ENCODE measurements around the gene CNDP1. TPM values are rescaled to one million over a fixed set of nuclear protein-coding genes. Genes with fewer than 3 reads are reported as not detected.

Gene CNDP1
- total and polyA plus RNA-seq, 2 experiments from 2014 or later: not detected

- DNase-seq (ENCODE audit: low read depth in 1 of 2, low spot score in 1 of 2): no peak
- H3K27ac ChIP-seq: no peak overlapping the region
- no peaks in the 10 kb centered on the region for H3K27me3 ChIP-seq
- TF ChIP-seq, protein P1, sequence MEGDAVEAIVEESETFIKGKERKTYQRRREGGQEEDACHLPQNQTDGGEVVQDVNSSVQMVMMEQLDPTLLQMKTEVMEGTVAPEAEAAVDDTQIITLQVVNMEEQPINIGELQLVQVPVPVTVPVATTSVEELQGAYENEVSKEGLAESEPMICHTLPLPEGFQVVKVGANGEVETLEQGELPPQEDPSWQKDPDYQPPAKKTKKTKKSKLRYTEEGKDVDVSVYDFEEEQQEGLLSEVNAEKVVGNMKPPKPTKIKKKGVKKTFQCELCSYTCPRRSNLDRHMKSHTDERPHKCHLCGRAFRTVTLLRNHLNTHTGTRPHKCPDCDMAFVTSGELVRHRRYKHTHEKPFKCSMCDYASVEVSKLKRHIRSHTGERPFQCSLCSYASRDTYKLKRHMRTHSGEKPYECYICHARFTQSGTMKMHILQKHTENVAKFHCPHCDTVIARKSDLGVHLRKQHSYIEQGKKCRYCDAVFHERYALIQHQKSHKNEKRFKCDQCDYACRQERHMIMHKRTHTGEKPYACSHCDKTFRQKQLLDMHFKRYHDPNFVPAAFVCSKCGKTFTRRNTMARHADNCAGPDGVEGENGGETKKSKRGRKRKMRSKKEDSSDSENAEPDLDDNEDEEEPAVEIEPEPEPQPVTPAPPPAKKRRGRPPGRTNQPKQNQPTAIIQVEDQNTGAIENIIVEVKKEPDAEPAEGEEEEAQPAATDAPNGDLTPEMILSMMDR (IDR thresholded peaks at IDR 0.05; ENCODE audit: low read depth, low read length): no peak
- no peaks in the 10 kb centered on the region for H3K9me3 ChIP-seq (ENCODE audit: low read depth)
- peaks cover 13% of the 10 kb centered on the region for H3K4me1 ChIP-seq (ENCODE audit: low read depth)
- H3K36me3 ChIP-seq: peaks cover 15% of the 10 kb centered on the region
- H3K4me3 ChIP-seq: no peak overlapping the region
These were observed 22.5 kb upstream of the CNDP1 start for GRCh38 chr18:74511823-74512222.

DNA sequence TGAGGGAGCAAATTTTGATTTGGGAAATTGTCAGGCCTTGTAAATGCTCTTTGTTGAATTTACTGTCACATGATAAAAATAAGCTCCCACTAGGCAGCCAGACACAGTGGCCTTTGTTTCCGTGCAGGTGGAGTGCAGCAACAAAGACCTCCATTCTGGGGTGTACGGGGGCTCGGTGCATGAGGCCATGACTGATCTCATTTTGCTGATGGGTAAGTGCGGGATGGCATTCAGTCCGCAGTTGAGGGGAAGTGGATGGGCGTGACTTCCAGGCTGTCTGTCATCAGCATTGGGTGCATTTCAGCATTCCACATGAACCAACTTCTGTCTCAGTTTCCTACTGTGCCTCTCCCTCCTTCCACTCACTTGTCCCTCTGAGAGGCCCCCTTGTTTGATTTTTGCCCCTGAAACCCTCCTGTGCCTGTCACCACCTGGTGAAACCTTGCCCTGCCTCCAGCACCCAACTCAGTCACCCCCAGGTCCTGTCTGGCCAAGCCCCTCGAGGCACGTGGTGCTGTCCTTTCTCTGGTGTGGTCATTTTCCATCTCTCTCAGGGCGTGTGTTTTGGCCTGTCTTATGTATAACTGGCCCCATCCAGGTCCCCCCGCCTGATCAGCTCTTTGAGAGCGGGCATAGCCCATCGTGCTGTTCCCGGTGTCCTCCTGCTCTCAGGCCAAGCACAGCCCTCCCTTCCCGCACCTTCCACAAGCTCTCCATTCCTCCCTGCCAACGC lies 21.8 kb upstream of the CNDP1 start:
- H3K9me3 ChIP-seq (ENCODE audit: low read depth): no peaks in the 10 kb centered on the region
- no peak for DNase-seq (ENCODE audit: low read depth in 1 of 2, low spot score in 1 of 2)
- no peak overlapping the region for H3K4me3 ChIP-seq
- no peak overlapping the region for H3K27ac ChIP-seq
- no peaks in the 10 kb centered on the region for H3K27me3 ChIP-seq
- peaks cover 15% of the 10 kb centered on the region for H3K36me3 ChIP-seq
- peaks cover 13% of the 10 kb centered on the region for H3K4me1 ChIP-seq (ENCODE audit: low read depth)
- TF ChIP-seq, protein P1 (IDR thresholded peaks at IDR 0.05; ENCODE audit: low read depth, low read length): no peak

GRCh38 chr18:74513149-74513882 lies 21.0 kb upstream of the CNDP1 start:
- H3K27me3 ChIP-seq: no peaks in the 10 kb centered on the region
- H3K36me3 ChIP-seq: peaks cover 15% of the 10 kb centered on the region
- H3K9me3 ChIP-seq (ENCODE audit: low read depth): no peaks in the 10 kb centered on the region
- no peak overlapping the region for H3K4me3 ChIP-seq
- H3K4me1 ChIP-seq (ENCODE audit: low read depth): peaks cover 9% of the 10 kb centered on the region
- TF ChIP-seq, protein P1 (IDR thresholded peaks at IDR 0.05; ENCODE audit: low read depth, low read length): no peak
- no peak overlapping the region for H3K27ac ChIP-seq
- DNase-seq (ENCODE audit: low read depth in 1 of 2, low spot score in 1 of 2): no peak

- Histone ChIP-seq H3K4me1 (ENCODE audit: low read depth) (peaks cover 4% of the 10 kb centered on the region), H3K4me3 (no peak overlapping the region), H3K27me3 (no peaks in the 10 kb centered on the region), H3K9me3 (ENCODE audit: low read depth) (no peaks in the 10 kb centered on the region), H3K27ac (no peak overlapping the region), H3K36me3 (peaks cover 17% of the 10 kb centered on the region)
- TF ChIP-seq, protein P1 (IDR thresholded peaks at IDR 0.05; ENCODE audit: low read depth, low read length): no peak
- DNase-seq (ENCODE audit: low read depth in 1 of 2, low spot score in 1 of 2): no peak
These were observed 20.5 kb upstream of the CNDP1 start for GRCh38 chr18:74513883-74514205.

- TF ChIP-seq, protein P1 (IDR thresholded peaks at IDR 0.05; ENCODE audit: low read depth, low read length): no peak
- Histone ChIP-seq H3K4me3 (no peak overlapping the region), H3K36me3 (peaks cover 19% of the 10 kb centered on the region), H3K9me3 (ENCODE audit: low read depth) (no peaks in the 10 kb centered on the region), H3K27me3 (no peaks in the 10 kb centered on the region), H3K27ac (no peak overlapping the region), H3K4me1 (ENCODE audit: low read depth) (no peaks in the 10 kb centered on the region)
- no peak for DNase-seq (ENCODE audit: low read depth in 1 of 2, low spot score in 1 of 2)
These were observed 19.3 kb upstream of the CNDP1 start for GRCh38 chr18:74514860-74515495.

Data from cardiac muscle cell (in vitro differentiated cells and primary cell).